GM12878 (cell line): ENCODE data around the gene DAZAP1. TPM values are rescaled to one million over a fixed set of nuclear protein-coding genes. Genes with fewer than 3 reads are reported as not detected.

ENCODE experiments used
- ATAC-seq: fragments of 200-7000 bp; cut with Tn5 transposase; 3 replicates; pipeline ENCODE4 v1.9.1; 2020; ENCODE audit warnings: mild to moderate bottlenecking, moderate library complexity
- BruUV-seq: library from RNA; stranded (reverse); fragments of 400-500 nt; replicated peaks from 2 replicates; lab custom pipeline; 2021; lab: Mats Ljungman, UMichigan
- CTCF ChIA-PET: fragments of 300-600 bp; sonication (Branson Sonifier 250); formaldehyde crosslinking; extraction: SDS; loops from one replicate; lab custom pipeline; 2021; ENCODE audit warnings: inconsistent platforms; lab: Yijun Ruan, JAX
- POLR2A ChIA-PET: fragments of 350-600 bp; formaldehyde crosslinking; extraction: SDS; loops from one replicate; lab custom pipeline; 2021; ENCODE audit warnings: inconsistent platforms; lab: Charles Lee
- RAD21 ChIA-PET: fragments of 300-600 bp; sonication (Branson Sonifier 250); formaldehyde crosslinking; loops from one replicate; lab custom pipeline; 2023; ENCODE audit warnings: antibody characterized with exemption; ENCODE audit not compliant: unreplicated experiment; lab: Charles Lee
- SMC1A ChIA-PET: fragments of 300-600 bp; sonication (Branson Sonifier 250); formaldehyde crosslinking; loops from one replicate; lab custom pipeline; 2023; ENCODE audit not compliant: unreplicated experiment, uncharacterized antibody; lab: Charles Lee
- DNase-seq: peaks from one replicate; pipeline ENCODE4 v3.0.0-alpha.2; 2011; ENCODE audit warnings: low read depth, low spot score
- FAIRE-seq: peaks from 3 replicates; lab custom pipeline; 2011; peaks lifted over from hg19 to GRCh38; lab: Jason Lieb, UNC
- H2AFZ ChIP-seq: 2 replicates; pipeline ENCODE4 v1.6.0; 2011; ENCODE audit warnings: low read depth, low read length, control low read depth; ENCODE audit not compliant: control insufficient read depth
- H3K27ac ChIP-seq: 2 replicates; pipeline ENCODE4 v1.5.1; 2011; ENCODE audit warnings: control low read depth; ENCODE audit not compliant: control insufficient read depth, insufficient read depth
- H3K27me3 ChIP-seq, 2 experiments: replicated peaks in 1 of 2; 2 replicates each; pipeline versions ENCODE4 v1.6.0 to v1.6.1; 2011; ENCODE audit warnings: low read length in 1 of 2; ENCODE audit not compliant: control insufficient read depth in 2 of 2, insufficient read depth in 2 of 2
- H3K36me3 ChIP-seq, 2 experiments: 2 replicates each; pipeline ENCODE4 v1.5.1; 2011; ENCODE audit warnings: low read length in 1 of 2; ENCODE audit not compliant: control insufficient read depth in 2 of 2, insufficient read depth in 2 of 2
- H3K4me1 ChIP-seq: 2 replicates; pipeline ENCODE4 v1.6.1; 2011; ENCODE audit warnings: mild to moderate bottlenecking, low read length, moderate library complexity, mixed read lengths; ENCODE audit not compliant: control insufficient read depth, insufficient read depth
- H3K4me2 ChIP-seq: 2 replicates; pipeline ENCODE4 v1.6.0; 2011; ENCODE audit warnings: control low read depth; ENCODE audit not compliant: control insufficient read depth, insufficient read depth
- H3K4me3 ChIP-seq: fragments of 200-600 bp; sonication (generic); 2 replicates; pipeline ENCODE4 v1.5.1; 2016
- H3K79me2 ChIP-seq: 2 replicates; pipeline ENCODE4 v1.6.0; 2011; ENCODE audit warnings: low read length; ENCODE audit not compliant: control insufficient read depth, insufficient read depth
- H3K9ac ChIP-seq: 2 replicates; pipeline ENCODE4 v1.8.0; 2011; ENCODE audit warnings: low read length, control low read depth, mixed read lengths; ENCODE audit not compliant: control insufficient read depth, insufficient read depth
- H3K9me3 ChIP-seq: replicated peaks from 3 replicates; pipeline ENCODE4 v1.5.1; 2011; ENCODE audit warnings: mild to moderate bottlenecking, low read length; ENCODE audit not compliant: control insufficient read depth, insufficient read depth
- H4K20me1 ChIP-seq: 2 replicates; pipeline ENCODE4 v1.6.0; 2011; ENCODE audit not compliant: control insufficient read depth, insufficient read depth
- BHLHE40 ChIP-seq, 2 experiments: fragments of 450-650 bp in 1 of 2; IDR thresholded peaks; 2 replicates each; pipeline ENCODE4 v1.6.1; 2011 to 2017; ENCODE audit warnings: low read depth in 2 of 2, borderline replicate concordance in 1 of 2, improper control_type of control experiment in 1 of 2, low read length in 1 of 2, mild to moderate bottlenecking in 1 of 2
- NR2C1 ChIP-seq: fragments of 450-650 bp; IDR thresholded peaks from 2 replicates; pipeline ENCODE4 v1.6.1; 2017; ENCODE audit warnings: antibody characterized with exemption, mild to moderate bottlenecking, moderate library complexity
- RAD21 ChIP-seq: IDR thresholded peaks from 2 replicates; pipeline ENCODE4 v1.6.1; 2011; ENCODE audit warnings: mild to moderate bottlenecking, low read depth, low read length, moderate library complexity; ENCODE audit not compliant: insufficient read depth
- SIX5 ChIP-seq: IDR thresholded peaks from 2 replicates; pipeline ENCODE4 v1.6.1; 2011; ENCODE audit warnings: mild to moderate bottlenecking, low read depth, low read length, moderate library complexity; ENCODE audit not compliant: severe bottlenecking
- TCF3 ChIP-seq: IDR thresholded peaks from 2 replicates; pipeline ENCODE4 v1.6.1; 2012; ENCODE audit warnings: low read depth, mild to moderate bottlenecking, low read length, borderline replicate concordance; ENCODE audit not compliant: insufficient read depth
- ZNF274 ChIP-seq: IDR thresholded peaks from one replicate; pipeline ENCODE4 v1.8.0; 2011; ENCODE audit not compliant: insufficient read length, insufficient read depth
- WGBS: methylation state at CpG from one replicate; pipeline ENCODE4 v1.1.6; 2016; ENCODE audit warnings: low lambda C conversion rate; ENCODE audit not compliant: insufficient replicate concordance, insufficient coverage; ENCODE audit errors: missing lambda C conversion rate; 5-methylcytosine and 5-hydroxymethylcytosine counted together
- in situ Hi-C: fragments of 300-500 bp; cut with MboI; formaldehyde crosslinking; loops from 9 replicates; pipeline ENCODE4 v1.14.3; 2018; ENCODE audit warnings: mixed read lengths
- intact Hi-C: fragments of 100-400 bp; cut with micrococcal nuclease; formaldehyde crosslinking; loops from one replicate; pipeline ENCODE4 v1.14.2; 2022; ENCODE audit not compliant: unreplicated experiment
- polyA plus RNA-seq, 11 experiments: library from polyadenylated mRNA; depleted of rRNA in 4 of 11; unstranded in 6 of 11; stranded (reverse) in 5 of 11; fragments of >200 nt; fragmentation: Nextera tagmentation in 4 of 11; fragmentation: Illumina TruSeq in 1 of 11; extraction: Ambion mirVana in 4 of 11; extraction: Trizol in 1 of 11; gene quantifications; 1 replicate in 1 of 11; 2 replicates in 10 of 11; pipeline versions ENCODE4 v1.2.1 to v1.2.3, GENCODE V29; 2011 to 2016; ENCODE audit warnings: inconsistent platforms in 2 of 11, missing spikeins in 2 of 11, low read depth in 1 of 11
- total RNA-seq, 4 experiments: library from RNA; depleted of rRNA in 3 of 4; stranded (reverse); fragments of >200 nt in 3 of 4; fragmentation: Illumina TruSeq in 1 of 4; extraction: Trizol in 1 of 4; gene quantifications; 2 replicates each; pipeline versions ENCODE4 v1.2.1 to v1.2.3, GENCODE V29; 2013 to 2021
- TF ChIP-seq, protein P1 (sequence below): fragments of 450-650 bp; IDR thresholded peaks from 2 replicates; pipeline ENCODE4 v1.6.1; 2016; ENCODE audit warnings: mild to moderate bottlenecking
- TF ChIP-seq, protein P2 (sequence below): fragments of 150-350 bp; IDR thresholded peaks from 2 replicates; pipeline ENCODE4 v1.6.1; 2014; ENCODE audit warnings: mild to moderate bottlenecking, low read depth, low read length
- TF ChIP-seq, protein P3 (sequence below): IDR thresholded peaks from 2 replicates; pipeline ENCODE4 v1.6.1; 2012; ENCODE audit warnings: improper control_type of control experiment, low read depth, low read length; ENCODE audit not compliant: insufficient replicate concordance
- TF ChIP-seq, protein P4 (sequence below): IDR thresholded peaks from 2 replicates; pipeline ENCODE4 v1.6.1; 2012; ENCODE audit warnings: low read length, inconsistent platforms

The DAZAP1 gene
- total and polyA plus RNA-seq, 10 of the 15 experiments (the other 5 are each of a cell fraction or from before 2014, with no cell fraction given): 9.9 to 240 (median 92.3) TPM

DNA sequence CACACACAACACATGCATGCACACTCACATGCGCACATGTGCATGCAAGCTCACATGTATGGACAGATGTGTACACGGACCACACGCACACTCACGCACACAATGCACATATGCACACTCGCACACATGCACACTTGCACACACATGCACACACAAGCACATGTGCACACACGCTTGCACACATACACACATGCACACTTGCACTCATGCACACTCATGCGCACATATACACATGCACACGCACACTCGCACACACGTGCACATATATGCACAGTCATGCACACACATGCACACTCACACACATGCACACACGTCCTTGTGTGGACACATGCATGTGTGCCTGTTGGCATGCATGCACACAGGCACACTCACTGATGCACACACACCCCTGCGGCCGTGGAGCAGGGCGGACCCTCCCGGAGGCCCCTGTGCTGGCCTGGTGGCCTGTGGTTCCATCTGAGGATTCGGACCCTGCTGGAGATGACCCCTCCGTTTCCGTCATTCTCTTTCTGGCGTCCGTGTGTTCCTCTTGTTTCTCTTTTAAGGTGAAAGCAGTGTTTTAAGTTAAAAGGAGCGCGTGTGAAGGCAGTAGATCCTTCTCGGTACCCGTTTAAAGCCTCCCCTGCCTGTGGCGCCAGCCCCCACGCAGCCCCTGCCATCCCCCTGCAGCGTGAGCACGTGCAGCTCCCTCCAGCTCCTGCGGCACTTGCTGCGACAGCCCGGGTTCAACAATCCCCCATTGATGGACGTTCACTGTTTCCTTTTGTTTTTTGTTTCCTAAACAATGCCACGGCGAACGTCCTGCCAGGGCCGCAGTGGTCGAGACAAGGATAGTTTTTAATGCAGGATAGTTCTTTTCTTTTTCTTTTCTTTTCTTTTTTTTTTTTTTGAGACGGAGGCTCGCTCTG lies 18.1 kb upstream of the DAZAP1 start (continued):
- TF ChIP-seq, protein P1, sequence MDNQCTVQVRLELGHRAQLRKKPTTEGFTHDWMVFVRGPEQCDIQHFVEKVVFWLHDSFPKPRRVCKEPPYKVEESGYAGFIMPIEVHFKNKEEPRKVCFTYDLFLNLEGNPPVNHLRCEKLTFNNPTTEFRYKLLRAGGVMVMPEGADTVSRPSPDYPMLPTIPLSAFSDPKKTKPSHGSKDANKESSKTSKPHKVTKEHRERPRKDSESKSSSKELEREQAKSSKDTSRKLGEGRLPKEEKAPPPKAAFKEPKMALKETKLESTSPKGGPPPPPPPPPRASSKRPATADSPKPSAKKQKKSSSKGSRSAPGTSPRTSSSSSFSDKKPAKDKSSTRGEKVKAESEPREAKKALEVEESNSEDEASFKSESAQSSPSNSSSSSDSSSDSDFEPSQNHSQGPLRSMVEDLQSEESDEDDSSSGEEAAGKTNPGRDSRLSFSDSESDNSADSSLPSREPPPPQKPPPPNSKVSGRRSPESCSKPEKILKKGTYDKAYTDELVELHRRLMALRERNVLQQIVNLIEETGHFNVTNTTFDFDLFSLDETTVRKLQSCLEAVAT: no peak
- TF ChIP-seq TCF3: peak; percentile 84

DNA sequence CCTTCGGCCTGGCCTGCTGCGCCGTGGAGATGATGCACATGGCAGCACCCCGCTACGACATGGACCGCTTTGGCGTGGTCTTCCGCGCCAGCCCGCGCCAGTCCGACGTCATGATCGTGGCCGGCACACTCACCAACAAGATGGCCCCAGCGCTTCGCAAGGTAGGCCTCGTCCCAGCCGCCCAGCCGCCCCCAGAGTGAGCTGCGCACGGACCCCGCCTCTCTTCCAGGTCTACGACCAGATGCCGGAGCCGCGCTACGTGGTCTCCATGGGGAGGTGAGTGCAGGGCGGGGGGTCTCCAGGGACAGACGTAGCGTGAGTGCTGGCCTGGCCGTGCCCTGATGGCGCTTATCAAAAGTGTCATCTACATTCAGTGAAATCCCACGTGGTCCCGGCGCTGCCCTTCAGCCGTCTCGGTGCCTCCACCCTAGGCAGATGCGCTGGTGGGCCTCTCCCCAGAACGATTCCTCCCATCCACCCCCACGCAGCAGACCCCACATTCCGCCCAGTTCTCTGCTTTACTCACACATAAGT lies 16.4 kb upstream of the DAZAP1 start:
- no peaks in the 10 kb centered on the region for H3K4me1 ChIP-seq
- no peaks in the 10 kb centered on the region for H3K9me3 ChIP-seq
- peaks cover 10% of the 10 kb centered on the region in 2 experiments for H3K36me3 ChIP-seq
- H3K4me2 ChIP-seq: no peak overlapping the region
- H3K79me2 ChIP-seq: no peaks in the 10 kb centered on the region; the same call in 1 of the 2 replicates
- no peaks in the 10 kb centered on the region for H3K27me3 ChIP-seq
- FAIRE-seq (no peak), ATAC-seq (no peak), DNase-seq (no peak)
- no peaks in the 10 kb centered on the region for H4K20me1 ChIP-seq
- WGBS: 93% methylated on average over 29 of the region's 42 CpGs
- CTCF ChIA-PET: no interaction called here
- in situ Hi-C loops (no loop called here), intact Hi-C loops (no loop called here)
- RAD21 ChIA-PET: no interaction called here
- no peak overlapping the region for H3K27ac ChIP-seq
- H3K9ac ChIP-seq: no peak overlapping the region
- POLR2A ChIA-PET: no interaction called here
- SMC1A ChIA-PET: no interaction called here
- no peak overlapping the region for H3K4me3 ChIP-seq
- no peak overlapping the region for H2AFZ ChIP-seq
- no TSS peak for BruUV-seq
- TF ChIP-seq, protein P2, sequence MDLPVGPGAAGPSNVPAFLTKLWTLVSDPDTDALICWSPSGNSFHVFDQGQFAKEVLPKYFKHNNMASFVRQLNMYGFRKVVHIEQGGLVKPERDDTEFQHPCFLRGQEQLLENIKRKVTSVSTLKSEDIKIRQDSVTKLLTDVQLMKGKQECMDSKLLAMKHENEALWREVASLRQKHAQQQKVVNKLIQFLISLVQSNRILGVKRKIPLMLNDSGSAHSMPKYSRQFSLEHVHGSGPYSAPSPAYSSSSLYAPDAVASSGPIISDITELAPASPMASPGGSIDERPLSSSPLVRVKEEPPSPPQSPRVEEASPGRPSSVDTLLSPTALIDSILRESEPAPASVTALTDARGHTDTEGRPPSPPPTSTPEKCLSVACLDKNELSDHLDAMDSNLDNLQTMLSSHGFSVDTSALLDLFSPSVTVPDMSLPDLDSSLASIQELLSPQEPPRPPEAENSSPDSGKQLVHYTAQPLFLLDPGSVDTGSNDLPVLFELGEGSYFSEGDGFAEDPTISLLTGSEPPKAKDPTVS: no peak
- no peak for TF ChIP-seq NR2C1
- TF ChIP-seq, protein P3, sequence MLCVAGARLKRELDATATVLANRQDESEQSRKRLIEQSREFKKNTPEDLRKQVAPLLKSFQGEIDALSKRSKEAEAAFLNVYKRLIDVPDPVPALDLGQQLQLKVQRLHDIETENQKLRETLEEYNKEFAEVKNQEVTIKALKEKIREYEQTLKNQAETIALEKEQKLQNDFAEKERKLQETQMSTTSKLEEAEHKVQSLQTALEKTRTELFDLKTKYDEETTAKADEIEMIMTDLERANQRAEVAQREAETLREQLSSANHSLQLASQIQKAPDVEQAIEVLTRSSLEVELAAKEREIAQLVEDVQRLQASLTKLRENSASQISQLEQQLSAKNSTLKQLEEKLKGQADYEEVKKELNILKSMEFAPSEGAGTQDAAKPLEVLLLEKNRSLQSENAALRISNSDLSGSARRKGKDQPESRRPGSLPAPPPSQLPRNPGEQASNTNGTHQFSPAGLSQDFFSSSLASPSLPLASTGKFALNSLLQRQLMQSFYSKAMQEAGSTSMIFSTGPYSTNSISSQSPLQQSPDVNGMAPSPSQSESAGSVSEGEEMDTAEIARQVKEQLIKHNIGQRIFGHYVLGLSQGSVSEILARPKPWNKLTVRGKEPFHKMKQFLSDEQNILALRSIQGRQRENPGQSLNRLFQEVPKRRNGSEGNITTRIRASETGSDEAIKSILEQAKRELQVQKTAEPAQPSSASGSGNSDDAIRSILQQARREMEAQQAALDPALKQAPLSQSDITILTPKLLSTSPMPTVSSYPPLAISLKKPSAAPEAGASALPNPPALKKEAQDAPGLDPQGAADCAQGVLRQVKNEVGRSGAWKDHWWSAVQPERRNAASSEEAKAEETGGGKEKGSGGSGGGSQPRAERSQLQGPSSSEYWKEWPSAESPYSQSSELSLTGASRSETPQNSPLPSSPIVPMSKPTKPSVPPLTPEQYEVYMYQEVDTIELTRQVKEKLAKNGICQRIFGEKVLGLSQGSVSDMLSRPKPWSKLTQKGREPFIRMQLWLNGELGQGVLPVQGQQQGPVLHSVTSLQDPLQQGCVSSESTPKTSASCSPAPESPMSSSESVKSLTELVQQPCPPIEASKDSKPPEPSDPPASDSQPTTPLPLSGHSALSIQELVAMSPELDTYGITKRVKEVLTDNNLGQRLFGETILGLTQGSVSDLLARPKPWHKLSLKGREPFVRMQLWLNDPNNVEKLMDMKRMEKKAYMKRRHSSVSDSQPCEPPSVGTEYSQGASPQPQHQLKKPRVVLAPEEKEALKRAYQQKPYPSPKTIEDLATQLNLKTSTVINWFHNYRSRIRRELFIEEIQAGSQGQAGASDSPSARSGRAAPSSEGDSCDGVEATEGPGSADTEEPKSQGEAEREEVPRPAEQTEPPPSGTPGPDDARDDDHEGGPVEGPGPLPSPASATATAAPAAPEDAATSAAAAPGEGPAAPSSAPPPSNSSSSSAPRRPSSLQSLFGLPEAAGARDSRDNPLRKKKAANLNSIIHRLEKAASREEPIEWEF: no peak
- no peak for TF ChIP-seq ZNF274
- no peak for TF ChIP-seq BHLHE40 (IDR thresholded peaks at IDR 0.05; ENCODE audit: borderline replicate concordance in 1 of 2, low read depth in 2 of 2, low read length in 1 of 2)
- TF ChIP-seq SIX5: no peak
- no peak for TF ChIP-seq RAD21
- TF ChIP-seq, protein P4, sequence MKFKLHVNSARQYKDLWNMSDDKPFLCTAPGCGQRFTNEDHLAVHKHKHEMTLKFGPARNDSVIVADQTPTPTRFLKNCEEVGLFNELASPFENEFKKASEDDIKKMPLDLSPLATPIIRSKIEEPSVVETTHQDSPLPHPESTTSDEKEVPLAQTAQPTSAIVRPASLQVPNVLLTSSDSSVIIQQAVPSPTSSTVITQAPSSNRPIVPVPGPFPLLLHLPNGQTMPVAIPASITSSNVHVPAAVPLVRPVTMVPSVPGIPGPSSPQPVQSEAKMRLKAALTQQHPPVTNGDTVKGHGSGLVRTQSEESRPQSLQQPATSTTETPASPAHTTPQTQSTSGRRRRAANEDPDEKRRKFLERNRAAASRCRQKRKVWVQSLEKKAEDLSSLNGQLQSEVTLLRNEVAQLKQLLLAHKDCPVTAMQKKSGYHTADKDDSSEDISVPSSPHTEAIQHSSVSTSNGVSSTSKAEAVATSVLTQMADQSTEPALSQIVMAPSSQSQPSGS: no peak
